ENCODE data around the gene AXIN1.
"Not testable (repeated sequence)": the region's sequence is repeated elsewhere in the genome, so short reads cannot be mapped to it uniquely, and the experiment has no call there.

The AXIN1 gene

GRCh38 chr16:333406-334094, 19.0 kb downstream of the AXIN1 start:
- DNase-seq (ENCODE audit: low spot score) = no peak

GRCh38 chr16:331181-331814, 21.2 kb downstream of the AXIN1 start:
- not testable (repeated sequence) for DNase-seq (ENCODE audit: low spot score)

GRCh38 chr16:330741-331140, 21.8 kb downstream of the AXIN1 start:
- no peak for DNase-seq (ENCODE audit: low spot score)

GRCh38 chr16:325375-326145, 27.0 kb downstream of the AXIN1 start:
- DNase-seq (ENCODE audit: low spot score) = no peak

- peak; percentile 53 for DNase-seq (ENCODE audit: low spot score)
Observed at GRCh38 chr16:324451-325334, 27.8 kb downstream of the AXIN1 start.

GRCh38 chr16:324201-324450, 28.4 kb downstream of the AXIN1 start:
- DNase-seq (ENCODE audit: low spot score) = no peak

GRCh38 chr16:322476-323143, 29.9 kb downstream of the AXIN1 start:
- no peak for DNase-seq (ENCODE audit: low spot score)

GRCh38 chr16:321532-321931, 31.0 kb downstream of the AXIN1 start:
- no peak for DNase-seq (ENCODE audit: low spot score)

- no peak for DNase-seq (ENCODE audit: low spot score)
Observed at GRCh38 chr16:320206-320605, 32.3 kb downstream of the AXIN1 start.

- DNase-seq (ENCODE audit: low spot score) = no peak
Observed at GRCh38 chr16:318628-319027, 33.9 kb downstream of the AXIN1 start.

GRCh38 chr16:317583-317982, 34.9 kb downstream of the AXIN1 start:
- DNase-seq (ENCODE audit: low spot score) = no peak

GRCh38 chr16:316741-317464, 35.6 kb downstream of the AXIN1 start:
- no peak for DNase-seq (ENCODE audit: low spot score)

GRCh38 chr16:314795-315299, 37.7 kb downstream of the AXIN1 start:
- DNase-seq (ENCODE audit: low spot score) = no peak

- DNase-seq (ENCODE audit: low spot score) = no peak
Observed at GRCh38 chr16:314351-314750, 38.2 kb downstream of the AXIN1 start.

- DNase-seq (ENCODE audit: low spot score) = no peak
Observed at GRCh38 chr16:311725-312124, 40.8 kb downstream of the AXIN1 start.

GRCh38 chr16:309476-309875, 43.0 kb downstream of the AXIN1 start:
- no peak for DNase-seq (ENCODE audit: low spot score)

GRCh38 chr16:307691-308312, 44.7 kb downstream of the AXIN1 start:
- no peak for DNase-seq (ENCODE audit: low spot score)

- no peak for DNase-seq (ENCODE audit: low spot score)
Observed at GRCh38 chr16:306911-307370, 45.6 kb downstream of the AXIN1 start.

GRCh38 chr16:305916-306626, 46.5 kb downstream of the AXIN1 start:
- no peak for DNase-seq (ENCODE audit: low spot score)
